ENCODE results near the gene GINS1. TPM values are rescaled to one million over a fixed set of nuclear protein-coding genes. Genes with fewer than 3 reads are reported as not detected.

The GINS1 gene
- total and polyA plus RNA-seq, 2 of the 8 experiments (the other 6 are each of a cell fraction or from before 2014, with no cell fraction given): 44.7 to 68.4 TPM

DNA sequence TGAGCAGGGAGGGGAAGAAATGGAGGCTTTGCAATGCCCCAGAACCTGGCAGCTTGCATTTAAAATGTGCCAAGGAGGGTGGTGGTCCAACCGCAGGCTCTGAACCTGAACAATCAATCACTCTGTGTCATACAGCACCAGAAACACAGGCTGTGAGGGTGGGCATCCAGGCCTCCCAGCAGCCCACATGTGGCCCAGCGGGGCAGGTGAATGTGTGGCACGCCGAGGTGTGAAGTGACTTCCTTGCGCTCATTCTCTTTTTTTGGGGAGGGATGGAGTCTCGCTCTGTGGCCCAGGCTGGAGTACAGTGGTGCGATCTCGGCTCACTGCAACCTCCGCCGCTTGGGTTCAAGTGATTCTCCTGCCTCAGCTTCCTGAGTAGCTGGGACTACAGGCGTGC lies 80.5 kb downstream of the GINS1 start:
- Histone ChIP-seq H4K91ac (replicated peaks; ENCODE audit: insufficient read length, low read length) (no peak overlapping the region), H3K23me2 (ENCODE audit: low read depth, low read length) (no peaks in the 10 kb centered on the region), H3K79me1 (ENCODE audit: low read depth, low read length) (no peaks in the 10 kb centered on the region), H3K4me3 (ENCODE audit: extremely low read depth in 1 of 4, insufficient read depth in 2 of 4, low read depth in 3 of 4, low read length in 4 of 4) (no peak overlapping the region), H3K79me2 (ENCODE audit: control insufficient read depth in 1 of 2, insufficient read depth in 2 of 2, low read length in 2 of 2) (no peaks in the 10 kb centered on the region), H3K23ac (ENCODE audit: insufficient read length) (no peak overlapping the region), H3K4me2 (ENCODE audit: insufficient read depth in 1 of 2, low read depth in 2 of 2, low read length in 2 of 2) (no peak overlapping the region), H3K36me3 (ENCODE audit: control insufficient read depth in 2 of 4, insufficient read depth in 4 of 4, low read length in 3 of 4) (peaks cover 0 to 10% (median 3%) of the 10 kb centered on the region in 4 experiments; a peak in 3 of 8 replicates), H3K4me1 (replicated peaks in 1 of 4; ENCODE audit: control insufficient read depth in 3 of 4, insufficient read depth in 4 of 4, low read length in 3 of 4) (peaks cover 0 to 19% (median 11%) of the 10 kb centered on the region in 4 experiments; a peak in 6 of 7 replicates), H2BK5ac (ENCODE audit: low read depth, low read length) (no peak overlapping the region), H2BK15ac (ENCODE audit: low read length) (no peak overlapping the region), H3K27ac (ENCODE audit: low read depth, low read length) (no peak overlapping the region), H2AFZ (ENCODE audit: low read length) (no peak overlapping the region), H2BK12ac (ENCODE audit: low read depth, low read length) (no peak overlapping the region), H3K9me3 (ENCODE audit: insufficient read depth in 2 of 2, low read depth in 1 of 2, low read length in 1 of 2) (no peaks in the 10 kb centered on the region), H4K8ac (ENCODE audit: extremely low read depth, insufficient read depth, low read length) (no peak overlapping the region), H3K14ac (ENCODE audit: insufficient read length) (no peak overlapping the region), H3K18ac (ENCODE audit: extremely low read depth, low read length) (no peak overlapping the region), H3K27me3 (replicated peaks in 1 of 4; ENCODE audit: control insufficient read depth in 3 of 4, extremely low read depth in 1 of 4, insufficient read depth in 3 of 4, low read length in 3 of 4) (no peaks in the 10 kb centered on the region), H3K4ac (replicated peaks; ENCODE audit: insufficient read length, low read depth, low read length) (no peak overlapping the region), H3K9ac (replicated peaks in 1 of 4; ENCODE audit: extremely low read depth in 1 of 4, low read depth in 3 of 4, low read length in 3 of 4) (no peak overlapping the region), H4K20me1 (replicated peaks in 1 of 2; ENCODE audit: control insufficient read depth in 1 of 2, insufficient read depth in 2 of 2, low read length in 2 of 2) (peaks cover 0 to 2% of the 10 kb centered on the region in 2 experiments), H2AK5ac (ENCODE audit: low read depth, low read length) (no peak overlapping the region), H3K56ac (replicated peaks; ENCODE audit: insufficient read length, low read depth, low read length) (no peak overlapping the region), H2BK120ac (replicated peaks; ENCODE audit: low read depth, low read length) (no peak overlapping the region), H2BK20ac (ENCODE audit: low read length) (no peak overlapping the region), H4K5ac (ENCODE audit: insufficient read length, low read depth, low read length) (no peak overlapping the region)
- ChIA-PET CTCF (ENCODE audit: partially characterized antibody) (interaction anchor here (1.1 to 1.3 kb wide), 4 partner anchors 9 to 53 kb away, joined by 3 read pairs; no protein-coding TSS in a partner anchor), POLR2A (ENCODE audit: partially characterized antibody) (no interaction called here)
- no peak for TF ChIP-seq CBX5 (IDR thresholded peaks at IDR 0.05; ENCODE audit: low read depth, low read length)
- TF ChIP-seq TCF12 (IDR thresholded peaks at IDR 0.05; ENCODE audit: low read depth, low read length): no peak
- TF ChIP-seq TAF1 (IDR thresholded peaks at IDR 0.05; ENCODE audit: low read depth, low read length): no peak
- TF ChIP-seq CEBPB (IDR thresholded peaks at IDR 0.05; ENCODE audit: low read depth, low read length): no peak
- DNase-seq (ENCODE audit: low read depth in 1 of 2, low spot score in 2 of 2) (no peak), FAIRE-seq (no peak)
- 91% methylated on average over 11 of the region's 11 CpGs; no CpG with 5 or more reads in 1 of the 2 experiments for WGBS, 2 experiments (ENCODE audit: extremely low coverage in 1 of 2, insufficient coverage in 1 of 2, insufficient read length in 1 of 2, insufficient replicate concordance in 2 of 2, low coverage in 1 of 2, low lambda C conversion rate in 2 of 2, missing lambda C conversion rate in 1 of 2)

Data from H1 (cell line).